Neural cell (in vitro differentiated cells): ENCODE measurements around the gene YIPF1. TPM values are rescaled to one million over a fixed set of nuclear protein-coding genes. Genes with fewer than 3 reads are reported as not detected.

Source experiments
- H2AFZ ChIP-seq: fragments of 200-600, 300-800 bp; sonication (generic), shearing (Covaris generic); 2 replicates; pipeline ENCODE4 v1.6.0; 2014; ENCODE audit warnings: low read depth, mild to moderate bottlenecking, antibody characterized with exemption, low read length, moderate library complexity
- H3F3A ChIP-seq: fragments of 200-600 bp; shearing (Covaris generic); 2 replicates; pipeline ENCODE4 v1.6.1; 2016; ENCODE audit warnings: mild to moderate bottlenecking, moderate library complexity, mixed read lengths, antibody characterized with exemption, low read length; ENCODE audit not compliant: insufficient read depth, poor library complexity, severe bottlenecking
- H3K27ac ChIP-seq: fragments of 200-600, 300-800 bp; sonication (generic), shearing (Covaris generic); 2 replicates; pipeline ENCODE4 v1.5.1; 2014; ENCODE audit warnings: mild to moderate bottlenecking, low read length, moderate library complexity
- H3K27me3 ChIP-seq: fragments of 300-800, 200-600 bp; sonication (generic), shearing (Covaris generic); 2 replicates; pipeline ENCODE4 v1.6.0; 2014; ENCODE audit warnings: mild to moderate bottlenecking, low read depth, low read length, moderate library complexity; ENCODE audit not compliant: insufficient read depth
- H3K36me3 ChIP-seq: fragments of 300-800, 200-600 bp; sonication (generic), shearing (Covaris generic); 2 replicates; pipeline ENCODE4 v1.5.1; 2014; ENCODE audit warnings: mild to moderate bottlenecking, antibody characterized with exemption, low read length, moderate library complexity; ENCODE audit not compliant: insufficient read depth
- H3K4me2 ChIP-seq: fragments of 300-800, 200-600 bp; sonication (generic), shearing (Covaris generic); 2 replicates; pipeline ENCODE4 v1.6.0; 2014; ENCODE audit warnings: mild to moderate bottlenecking, low read length
- H3K4me3 ChIP-seq: fragments of 300-800, 200-600 bp; sonication (generic), shearing (Covaris generic); 2 replicates; pipeline ENCODE4 v1.5.1; 2014; ENCODE audit warnings: mild to moderate bottlenecking, low read length, moderate library complexity
- H3K79me2 ChIP-seq: fragments of 200-600 bp; shearing (Covaris generic); replicated peaks from 2 replicates; pipeline ENCODE4 v1.6.0; 2014; ENCODE audit warnings: mild to moderate bottlenecking, low read length, moderate library complexity; ENCODE audit not compliant: insufficient read depth
- H3K9ac ChIP-seq: fragments of 300-800, 200-600 bp; sonication (generic), shearing (Covaris generic); 2 replicates; pipeline ENCODE4 v1.6.1; 2016; ENCODE audit warnings: mild to moderate bottlenecking, low read length, mixed read lengths
- H3K9me2 ChIP-seq: fragments of 200-600 bp; shearing (Covaris generic); 2 replicates; pipeline ENCODE4 v1.6.1; 2016; ENCODE audit warnings: mild to moderate bottlenecking, low read length, mixed read lengths; ENCODE audit not compliant: insufficient read depth
- H3K9me3 ChIP-seq: fragments of 200-600, 300-800 bp; sonication (generic), shearing (Covaris generic); 2 replicates; pipeline ENCODE4 v1.6.1; 2016; ENCODE audit warnings: mild to moderate bottlenecking, mixed run types, low read length, moderate library complexity, mixed read lengths
- H4K20me1 ChIP-seq: fragments of 200-600 bp; shearing (Covaris generic); 2 replicates; pipeline ENCODE4 v1.6.1; 2016; ENCODE audit warnings: mild to moderate bottlenecking, mixed run types; ENCODE audit not compliant: insufficient read depth
- CTCF ChIP-seq: fragments of 450-650 bp; IDR thresholded peaks from 2 replicates; pipeline ENCODE4 v1.5.1; 2014; ENCODE audit warnings: antibody characterized with exemption, mild to moderate bottlenecking, moderate library complexity; ENCODE audit not compliant: poor library complexity, severe bottlenecking
- EP300 ChIP-seq: fragments of 450-650 bp; conservative IDR thresholded peaks from 2 replicates; pipeline ENCODE4 v1.6.1; 2014; ENCODE audit warnings: antibody characterized with exemption, mild to moderate bottlenecking, moderate library complexity; ENCODE audit not compliant: poor library complexity, severe bottlenecking
- EZH2 ChIP-seq: fragments of 200-600, 300-800 bp; shearing (Covaris generic), sonication (generic); IDR thresholded peaks from 2 replicates; pipeline ENCODE4 v1.6.1; 2014; ENCODE audit warnings: antibody characterized with exemption, low read length, borderline replicate concordance, mild to moderate bottlenecking; ENCODE audit not compliant: insufficient read depth, poor library complexity, severe bottlenecking
- MXI1 ChIP-seq: fragments of 450-650 bp; conservative IDR thresholded peaks from 2 replicates; pipeline ENCODE4 v1.6.1; 2014; ENCODE audit warnings: antibody characterized with exemption, mild to moderate bottlenecking; ENCODE audit not compliant: poor library complexity, severe bottlenecking
- POLR2AphosphoS5 ChIP-seq: IDR thresholded peaks from 2 replicates; pipeline ENCODE4 v1.6.1; 2012
- RAD21 ChIP-seq: fragments of 450-650 bp; conservative IDR thresholded peaks from 2 replicates; pipeline ENCODE4 v1.6.1; 2014; ENCODE audit warnings: antibody characterized with exemption, mild to moderate bottlenecking, moderate library complexity
- REST ChIP-seq: IDR thresholded peaks from 2 replicates; pipeline ENCODE4 v1.6.1; 2012; ENCODE audit warnings: borderline replicate concordance
- SMC3 ChIP-seq: fragments of 450-650 bp; conservative IDR thresholded peaks from 2 replicates; pipeline ENCODE4 v1.6.1; 2014; ENCODE audit warnings: antibody characterized with exemption, mild to moderate bottlenecking, moderate library complexity; ENCODE audit not compliant: poor library complexity
- TAF1 ChIP-seq: IDR thresholded peaks from 2 replicates; pipeline ENCODE4 v1.6.1; 2012; ENCODE audit warnings: low read depth
- polyA plus RNA-seq: library from polyadenylated mRNA; depleted of rRNA; stranded (reverse); fragments of >200 nt; gene quantifications from 2 replicates; pipeline ENCODE4 v1.2.3, GENCODE V29; 2014

YIPF1 gene
- polyA plus RNA-seq, 1 donor from 2014 or later = 45.0 TPM

- H3K4me2 ChIP-seq = peak overlapping the region; percentile 68
- peak overlapping the region; percentile 91 for H3K9ac ChIP-seq
- H3K4me3 ChIP-seq = peak overlapping the region; percentile 80
- H3K9me3 ChIP-seq = no peaks in the 10 kb centered on the region
- no peaks in the 10 kb centered on the region for H4K20me1 ChIP-seq
- peak overlapping the region; percentile 78 for H2AFZ ChIP-seq
- TF ChIP-seq RAD21 (no peak), TAF1 (no peak), SMC3 (no peak), MXI1 (no peak), REST (no peak), CTCF (no peak), EP300 (no peak), POLR2AphosphoS5 (no peak), EZH2 (no peak)
- peaks cover 16% of the 10 kb centered on the region for H3K79me2 ChIP-seq
- no peaks in the 10 kb centered on the region for H3K36me3 ChIP-seq
- H3K27ac ChIP-seq = no peak overlapping the region
- no peaks in the 10 kb centered on the region for H3K27me3 ChIP-seq
- no peaks in the 10 kb centered on the region for H3F3A ChIP-seq
- H3K9me2 ChIP-seq = no peaks in the 10 kb centered on the region
Measured at GRCh38 chr1:53837646-53837923, 52.0 kb downstream of the YIPF1 start.

- H3K36me3 ChIP-seq = no peaks in the 10 kb centered on the region
- H3K9me2 ChIP-seq = no peaks in the 10 kb centered on the region
- H3K9me3 ChIP-seq = no peaks in the 10 kb centered on the region
- H3K27me3 ChIP-seq = no peaks in the 10 kb centered on the region
- H3K4me3 ChIP-seq = no peak overlapping the region
- no peaks in the 10 kb centered on the region for H4K20me1 ChIP-seq
- no peak overlapping the region for H3K4me2 ChIP-seq
- TF ChIP-seq RAD21 (no peak), SMC3 (no peak), EZH2 (no peak), REST (no peak), MXI1 (no peak), TAF1 (no peak), POLR2AphosphoS5 (no peak), EP300 (no peak), CTCF (no peak)
- no peak overlapping the region for H2AFZ ChIP-seq
- peaks cover 16% of the 10 kb centered on the region for H3K79me2 ChIP-seq
- H3K27ac ChIP-seq = no peak overlapping the region
- no peaks in the 10 kb centered on the region for H3F3A ChIP-seq
- H3K9ac ChIP-seq = no peak overlapping the region
Measured at GRCh38 chr1:53835491-53835890, 54.1 kb downstream of the YIPF1 start.
